Measurements from ENCODE around the gene ZNF66. TPM values are rescaled to one million over a fixed set of nuclear protein-coding genes. Genes with fewer than 3 reads are reported as not detected.
A peak's percentile ranks its signal among the peaks of the same experiment; 100 is the strongest.
"Not testable (repeated sequence)": the region's sequence is repeated elsewhere in the genome, so short reads cannot be mapped to it uniquely, and the experiment has no call there.

ZNF66 gene
- total and polyA plus RNA-seq, 4 donors: 0.06 to 4.5 (median 1.1) TPM

DNA sequence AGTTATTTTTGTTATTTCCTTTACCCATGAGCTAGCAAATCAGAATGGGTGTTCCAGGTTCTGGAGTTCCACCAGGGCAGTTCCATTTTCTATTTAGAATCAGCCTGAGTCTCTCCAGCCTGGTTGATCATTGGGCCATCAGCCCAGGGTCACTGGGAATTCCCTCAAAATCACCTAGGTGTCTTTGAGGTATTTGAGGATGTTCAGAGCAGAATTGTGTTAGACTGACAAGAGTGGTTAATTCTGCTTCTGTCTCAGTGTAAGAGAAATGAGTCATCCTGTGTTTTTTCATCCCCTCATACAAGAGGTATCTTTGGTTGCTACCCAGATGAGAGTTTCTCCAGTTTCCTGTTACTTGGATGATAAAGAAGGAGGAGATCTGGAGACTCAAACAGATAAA, 11.7 kb downstream of the ZNF66 start:
- Histone ChIP-seq H3K4me1 (ENCODE audit: control insufficient read depth in 4 of 4, insufficient read depth in 4 of 4, low read length in 3 of 4) (no peaks in the 10 kb centered on the region), H3K9me3 (ENCODE audit: control insufficient read depth in 4 of 4, low read length in 3 of 4) (peaks cover 0 to 10% (median 0%) of the 10 kb centered on the region in 4 donors), H3K36me3 (ENCODE audit: control insufficient read depth in 4 of 4, insufficient read depth in 3 of 4, low read depth in 1 of 4, low read length in 3 of 4) (no peaks in the 10 kb centered on the region), H3K27me3 (ENCODE audit: control insufficient read depth in 4 of 4, insufficient read depth in 4 of 4, low read length in 3 of 4) (no peaks in the 10 kb centered on the region), H3K4me3 (ENCODE audit: low read depth in 1 of 3, low read length in 3 of 3) (no peak overlapping the region), H3K27ac (ENCODE audit: low read depth in 1 of 2, low read length in 2 of 2) (no peak overlapping the region), H3K9ac (ENCODE audit: low read depth in 1 of 2, low read length in 2 of 2) (no peak overlapping the region)
- no peak for TF ChIP-seq RXRA (IDR thresholded peaks at IDR 0.05)
- TF ChIP-seq SP1 (IDR thresholded peaks at IDR 0.05): no peak
- no peak for TF ChIP-seq TAF1 (conservative IDR thresholded peaks at IDR 0.05)
- TF ChIP-seq, protein P1, sequence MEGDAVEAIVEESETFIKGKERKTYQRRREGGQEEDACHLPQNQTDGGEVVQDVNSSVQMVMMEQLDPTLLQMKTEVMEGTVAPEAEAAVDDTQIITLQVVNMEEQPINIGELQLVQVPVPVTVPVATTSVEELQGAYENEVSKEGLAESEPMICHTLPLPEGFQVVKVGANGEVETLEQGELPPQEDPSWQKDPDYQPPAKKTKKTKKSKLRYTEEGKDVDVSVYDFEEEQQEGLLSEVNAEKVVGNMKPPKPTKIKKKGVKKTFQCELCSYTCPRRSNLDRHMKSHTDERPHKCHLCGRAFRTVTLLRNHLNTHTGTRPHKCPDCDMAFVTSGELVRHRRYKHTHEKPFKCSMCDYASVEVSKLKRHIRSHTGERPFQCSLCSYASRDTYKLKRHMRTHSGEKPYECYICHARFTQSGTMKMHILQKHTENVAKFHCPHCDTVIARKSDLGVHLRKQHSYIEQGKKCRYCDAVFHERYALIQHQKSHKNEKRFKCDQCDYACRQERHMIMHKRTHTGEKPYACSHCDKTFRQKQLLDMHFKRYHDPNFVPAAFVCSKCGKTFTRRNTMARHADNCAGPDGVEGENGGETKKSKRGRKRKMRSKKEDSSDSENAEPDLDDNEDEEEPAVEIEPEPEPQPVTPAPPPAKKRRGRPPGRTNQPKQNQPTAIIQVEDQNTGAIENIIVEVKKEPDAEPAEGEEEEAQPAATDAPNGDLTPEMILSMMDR (IDR thresholded peaks at IDR 0.05; ENCODE audit: low read depth, low read length, missing input control): no peak
- no peak for DNase-seq (ENCODE audit: low spot score)

DNA sequence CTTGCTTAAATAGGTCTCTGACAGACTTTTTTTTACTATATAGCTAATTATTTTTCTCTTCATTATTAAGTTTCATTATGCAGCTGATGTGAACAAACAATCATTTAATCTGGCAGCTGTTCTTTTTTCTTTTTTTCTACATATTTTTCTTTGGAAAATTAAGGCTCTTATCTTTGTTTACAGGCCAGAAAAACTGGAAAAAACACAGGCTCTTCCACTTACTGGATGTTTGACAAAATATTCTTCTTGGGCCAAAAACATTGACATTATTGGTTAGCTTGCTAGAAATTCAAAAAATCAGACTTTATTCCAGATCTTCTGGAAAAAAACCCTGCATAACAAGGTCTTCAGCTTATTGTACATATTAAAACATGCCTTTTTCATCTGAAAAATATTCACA, 15.7 kb downstream of the ZNF66 start:
- H3K4me1 ChIP-seq (ENCODE audit: control insufficient read depth in 4 of 4, insufficient read depth in 4 of 4, low read length in 3 of 4): no peaks in the 10 kb centered on the region
- peaks cover 0 to 4% (median 0%) of the 10 kb centered on the region in 4 donors for H3K36me3 ChIP-seq (ENCODE audit: control insufficient read depth in 4 of 4, insufficient read depth in 3 of 4, low read depth in 1 of 4, low read length in 3 of 4)
- TF ChIP-seq TAF1 (conservative IDR thresholded peaks at IDR 0.05) (no peak), RXRA (IDR thresholded peaks at IDR 0.05) (no peak)
- H3K9me3 ChIP-seq (ENCODE audit: control insufficient read depth in 4 of 4, low read length in 3 of 4): peaks cover 0 to 3% (median 0%) of the 10 kb centered on the region in 4 donors
- no peak overlapping the region for H3K27ac ChIP-seq (ENCODE audit: low read depth in 1 of 2, low read length in 2 of 2)
- no peak for DNase-seq (ENCODE audit: low spot score)
- no peak overlapping the region for H3K4me3 ChIP-seq (ENCODE audit: low read depth in 1 of 3, low read length in 3 of 3)
- no peak overlapping the region for H3K9ac ChIP-seq (ENCODE audit: low read depth in 1 of 2, low read length in 2 of 2)
- H3K27me3 ChIP-seq (ENCODE audit: control insufficient read depth in 4 of 4, insufficient read depth in 4 of 4, low read length in 3 of 4): no peaks in the 10 kb centered on the region

DNA sequence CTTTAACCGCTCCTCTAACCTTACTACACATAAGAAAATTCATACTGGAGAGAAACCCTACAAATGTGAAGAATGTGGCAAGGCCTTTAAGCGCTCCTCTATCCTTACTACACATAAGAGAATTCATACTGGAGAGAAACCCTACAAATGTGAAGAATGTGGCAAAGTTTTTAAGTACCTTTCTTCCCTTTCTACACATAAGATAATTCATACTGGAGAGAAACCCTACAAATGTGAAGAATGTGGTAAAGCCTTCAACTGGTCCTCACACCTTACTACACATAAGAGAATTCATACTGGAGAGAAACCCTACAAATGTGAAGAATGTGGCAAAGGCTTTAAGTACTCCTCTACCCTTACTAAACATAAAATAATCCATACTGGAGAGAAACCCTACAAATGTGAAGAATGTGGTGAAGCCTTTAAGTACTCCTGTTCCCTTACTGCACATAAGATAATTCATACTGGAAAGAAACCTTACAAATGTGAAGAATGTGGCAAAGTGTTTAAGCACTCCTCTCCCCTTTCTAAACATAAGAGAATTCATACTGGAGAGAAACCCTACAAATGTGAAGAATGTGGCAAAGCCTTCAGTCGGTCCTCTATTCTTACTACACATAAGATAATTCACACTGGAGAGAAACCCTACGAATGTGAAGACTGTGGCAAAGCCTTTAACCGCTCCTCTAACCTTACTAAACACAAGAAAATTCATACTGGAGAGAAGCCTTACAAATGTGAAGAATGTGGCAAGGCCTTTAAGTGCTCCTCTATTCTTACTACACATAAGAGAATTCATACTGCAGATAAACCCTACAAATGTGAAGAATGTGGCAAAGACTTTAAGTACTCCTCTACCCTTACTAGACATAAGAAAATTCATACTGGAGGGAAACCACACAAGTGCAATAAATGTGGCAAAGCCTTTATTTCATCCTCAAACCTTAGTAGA, 30.5 kb downstream of the ZNF66 start:
- H3K4me3 ChIP-seq (ENCODE audit: low read depth in 1 of 3, low read length in 3 of 3): peak overlapping the region in 2 of 3 donors; percentile 27 to 53
- DNase-seq (ENCODE audit: low spot score); H3K27me3 ChIP-seq (ENCODE audit: control insufficient read depth in 4 of 4, insufficient read depth in 4 of 4, low read length in 3 of 4); H3K36me3 ChIP-seq (ENCODE audit: control insufficient read depth in 4 of 4, insufficient read depth in 3 of 4, low read depth in 1 of 4, low read length in 3 of 4); H3K4me1 ChIP-seq (ENCODE audit: control insufficient read depth in 4 of 4, insufficient read depth in 4 of 4, low read length in 3 of 4); H3K27ac ChIP-seq (ENCODE audit: low read depth in 1 of 2, low read length in 2 of 2); H3K9ac ChIP-seq (ENCODE audit: low read depth in 1 of 2, low read length in 2 of 2): not testable (repeated sequence)
- peaks cover 19 to 51% (median 27%) of the 10 kb centered on the region in 4 donors for H3K9me3 ChIP-seq (ENCODE audit: control insufficient read depth in 4 of 4, low read length in 3 of 4)
- WGBS: 95% methylated on average over 5 of the region's 5 CpGs

DNA sequence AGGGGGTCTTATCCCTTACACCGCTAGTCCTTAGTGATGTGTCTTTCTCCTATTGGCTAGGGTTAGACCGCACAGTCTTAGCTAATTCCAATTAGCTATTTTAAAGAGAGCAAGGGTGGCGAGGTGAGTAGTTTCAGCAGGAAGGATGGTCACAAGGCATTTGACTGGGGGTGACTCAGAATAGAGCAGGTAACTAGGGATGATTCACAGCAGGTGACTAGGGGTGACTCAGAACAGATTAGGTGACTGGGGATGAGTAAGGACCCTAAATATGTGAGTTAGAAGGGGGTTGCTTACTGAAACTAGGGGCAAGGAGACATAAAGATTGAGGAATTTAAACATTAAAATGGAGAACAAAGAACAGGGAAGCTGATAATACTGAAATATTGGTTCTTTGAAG, 64.3 kb downstream of the ZNF66 start:
- Histone ChIP-seq H3K4me1 (ENCODE audit: control insufficient read depth in 4 of 4, insufficient read depth in 4 of 4, low read length in 3 of 4) (no peaks in the 10 kb centered on the region), H3K27ac (ENCODE audit: low read depth in 1 of 2, low read length in 2 of 2) (no peak overlapping the region), H3K36me3 (ENCODE audit: control insufficient read depth in 4 of 4, insufficient read depth in 3 of 4, low read depth in 1 of 4, low read length in 3 of 4) (no peaks in the 10 kb centered on the region), H3K4me3 (ENCODE audit: low read depth in 1 of 3, low read length in 3 of 3) (peak overlapping the region in 1 of 3 donors; percentile 7), H3K9ac (ENCODE audit: low read depth in 1 of 2, low read length in 2 of 2) (no peak overlapping the region), H3K27me3 (ENCODE audit: control insufficient read depth in 4 of 4, insufficient read depth in 4 of 4, low read length in 3 of 4) (no peaks in the 10 kb centered on the region), H3K9me3 (ENCODE audit: control insufficient read depth in 4 of 4, low read length in 3 of 4) (peaks cover 2 to 17% (median 8%) of the 10 kb centered on the region in 4 donors)
- DNase-seq (ENCODE audit: low spot score): no peak
- WGBS: 94% methylated on average over 3 of the region's 3 CpGs
- TF ChIP-seq, protein P1 (IDR thresholded peaks at IDR 0.05; ENCODE audit: low read depth, low read length, missing input control): no peak
- TF ChIP-seq RXRA (IDR thresholded peaks at IDR 0.05) (no peak), NR2F2 (IDR thresholded peaks at IDR 0.05) (no peak), HNF4A (conservative IDR thresholded peaks at IDR 0.05) (no peak), TAF1 (conservative IDR thresholded peaks at IDR 0.05) (no peak), YY1 (IDR thresholded peaks at IDR 0.05) (no peak), FOXA2 (IDR thresholded peaks at IDR 0.05) (no peak), RAD21 (IDR thresholded peaks at IDR 0.05) (no peak), JUND (IDR thresholded peaks at IDR 0.05) (no peak), HNF4G (IDR thresholded peaks at IDR 0.05) (no peak)
- TF ChIP-seq, protein P2, sequence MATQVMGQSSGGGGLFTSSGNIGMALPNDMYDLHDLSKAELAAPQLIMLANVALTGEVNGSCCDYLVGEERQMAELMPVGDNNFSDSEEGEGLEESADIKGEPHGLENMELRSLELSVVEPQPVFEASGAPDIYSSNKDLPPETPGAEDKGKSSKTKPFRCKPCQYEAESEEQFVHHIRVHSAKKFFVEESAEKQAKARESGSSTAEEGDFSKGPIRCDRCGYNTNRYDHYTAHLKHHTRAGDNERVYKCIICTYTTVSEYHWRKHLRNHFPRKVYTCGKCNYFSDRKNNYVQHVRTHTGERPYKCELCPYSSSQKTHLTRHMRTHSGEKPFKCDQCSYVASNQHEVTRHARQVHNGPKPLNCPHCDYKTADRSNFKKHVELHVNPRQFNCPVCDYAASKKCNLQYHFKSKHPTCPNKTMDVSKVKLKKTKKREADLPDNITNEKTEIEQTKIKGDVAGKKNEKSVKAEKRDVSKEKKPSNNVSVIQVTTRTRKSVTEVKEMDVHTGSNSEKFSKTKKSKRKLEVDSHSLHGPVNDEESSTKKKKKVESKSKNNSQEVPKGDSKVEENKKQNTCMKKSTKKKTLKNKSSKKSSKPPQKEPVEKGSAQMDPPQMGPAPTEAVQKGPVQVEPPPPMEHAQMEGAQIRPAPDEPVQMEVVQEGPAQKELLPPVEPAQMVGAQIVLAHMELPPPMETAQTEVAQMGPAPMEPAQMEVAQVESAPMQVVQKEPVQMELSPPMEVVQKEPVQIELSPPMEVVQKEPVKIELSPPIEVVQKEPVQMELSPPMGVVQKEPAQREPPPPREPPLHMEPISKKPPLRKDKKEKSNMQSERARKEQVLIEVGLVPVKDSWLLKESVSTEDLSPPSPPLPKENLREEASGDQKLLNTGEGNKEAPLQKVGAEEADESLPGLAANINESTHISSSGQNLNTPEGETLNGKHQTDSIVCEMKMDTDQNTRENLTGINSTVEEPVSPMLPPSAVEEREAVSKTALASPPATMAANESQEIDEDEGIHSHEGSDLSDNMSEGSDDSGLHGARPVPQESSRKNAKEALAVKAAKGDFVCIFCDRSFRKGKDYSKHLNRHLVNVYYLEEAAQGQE (IDR thresholded peaks at IDR 0.05): no peak
- TF ChIP-seq, protein P3, sequence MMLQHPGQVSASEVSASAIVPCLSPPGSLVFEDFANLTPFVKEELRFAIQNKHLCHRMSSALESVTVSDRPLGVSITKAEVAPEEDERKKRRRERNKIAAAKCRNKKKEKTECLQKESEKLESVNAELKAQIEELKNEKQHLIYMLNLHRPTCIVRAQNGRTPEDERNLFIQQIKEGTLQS (IDR thresholded peaks at IDR 0.05): no peak
